Neutrophil (primary cell): Measurements from ENCODE around the gene S100A3.
"Not testable (repeated sequence)": the region's sequence is repeated elsewhere in the genome, so short reads cannot be mapped to it uniquely, and the experiment has no call there.

Experiments
- H3K27ac ChIP-seq: fragments of 200-600 bp; sonication (generic); 2 replicates; pipeline ENCODE4 v1.5.1; 2016; ENCODE audit warnings: mild to moderate bottlenecking, moderate library complexity
- H3K27me3 ChIP-seq: fragments of 200-600 bp; sonication (generic); 2 replicates; pipeline ENCODE4 v1.6.0; 2016; ENCODE audit warnings: mild to moderate bottlenecking
- H3K36me3 ChIP-seq: fragments of 200-600 bp; sonication (generic); 2 replicates; pipeline ENCODE4 v1.5.1; 2017
- H3K4me1 ChIP-seq, 2 experiments: fragments of 200-600 bp in 1 of 2; sonication (generic) in 1 of 2; 1 replicate in 1 of 2; 2 replicates in 1 of 2; pipeline versions ENCODE4 v1.5.1 to v1.6.1; 2013 to 2016; ENCODE audit warnings: low read depth in 1 of 2, low read length in 1 of 2, mild to moderate bottlenecking in 1 of 2, moderate library complexity in 1 of 2; ENCODE audit not compliant: control insufficient read depth in 1 of 2, insufficient read depth in 1 of 2
- H3K4me3 ChIP-seq, 2 experiments: fragments of 200-600 bp in 1 of 2; sonication (generic) in 1 of 2; 1 replicate in 1 of 2; 2 replicates in 1 of 2; pipeline ENCODE4 v1.5.1; 2013 to 2016; ENCODE audit warnings: low read depth in 1 of 2, low read length in 1 of 2, mild to moderate bottlenecking in 1 of 2, moderate library complexity in 1 of 2
- H3K9me3 ChIP-seq: fragments of 200-600 bp; sonication (generic); 2 replicates; pipeline ENCODE4 v1.5.1; 2016
- TF ChIP-seq, protein P1 (sequence below): fragments of 200-600 bp; sonication (generic); IDR thresholded peaks from 2 replicates; pipeline ENCODE4 v1.5.1; 2016; ENCODE audit warnings: antibody characterized with exemption

S100A3 gene

GRCh38 chr1:153587314-153587713 is 38.3 kb upstream of the S100A3 start:
- no peaks in the 10 kb centered on the region for H3K4me1 ChIP-seq
- TF ChIP-seq, protein P1, sequence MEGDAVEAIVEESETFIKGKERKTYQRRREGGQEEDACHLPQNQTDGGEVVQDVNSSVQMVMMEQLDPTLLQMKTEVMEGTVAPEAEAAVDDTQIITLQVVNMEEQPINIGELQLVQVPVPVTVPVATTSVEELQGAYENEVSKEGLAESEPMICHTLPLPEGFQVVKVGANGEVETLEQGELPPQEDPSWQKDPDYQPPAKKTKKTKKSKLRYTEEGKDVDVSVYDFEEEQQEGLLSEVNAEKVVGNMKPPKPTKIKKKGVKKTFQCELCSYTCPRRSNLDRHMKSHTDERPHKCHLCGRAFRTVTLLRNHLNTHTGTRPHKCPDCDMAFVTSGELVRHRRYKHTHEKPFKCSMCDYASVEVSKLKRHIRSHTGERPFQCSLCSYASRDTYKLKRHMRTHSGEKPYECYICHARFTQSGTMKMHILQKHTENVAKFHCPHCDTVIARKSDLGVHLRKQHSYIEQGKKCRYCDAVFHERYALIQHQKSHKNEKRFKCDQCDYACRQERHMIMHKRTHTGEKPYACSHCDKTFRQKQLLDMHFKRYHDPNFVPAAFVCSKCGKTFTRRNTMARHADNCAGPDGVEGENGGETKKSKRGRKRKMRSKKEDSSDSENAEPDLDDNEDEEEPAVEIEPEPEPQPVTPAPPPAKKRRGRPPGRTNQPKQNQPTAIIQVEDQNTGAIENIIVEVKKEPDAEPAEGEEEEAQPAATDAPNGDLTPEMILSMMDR, result no peak
- no peaks in the 10 kb centered on the region for H3K9me3 ChIP-seq
- no peaks in the 10 kb centered on the region for H3K36me3 ChIP-seq
- no peak overlapping the region for H3K27ac ChIP-seq
- peaks cover 14% of the 10 kb centered on the region for H3K27me3 ChIP-seq
- no peak overlapping the region for H3K4me3 ChIP-seq

GRCh38 chr1:153586347-153586746 is 37.3 kb upstream of the S100A3 start:
- Histone ChIP-seq H3K27ac (no peak overlapping the region), H3K27me3 (peaks cover 14% of the 10 kb centered on the region), H3K36me3 (no peaks in the 10 kb centered on the region), H3K9me3 (no peaks in the 10 kb centered on the region), H3K4me1 (no peaks in the 10 kb centered on the region), H3K4me3 (no peak overlapping the region)
- TF ChIP-seq, protein P1, result no peak

DNA sequence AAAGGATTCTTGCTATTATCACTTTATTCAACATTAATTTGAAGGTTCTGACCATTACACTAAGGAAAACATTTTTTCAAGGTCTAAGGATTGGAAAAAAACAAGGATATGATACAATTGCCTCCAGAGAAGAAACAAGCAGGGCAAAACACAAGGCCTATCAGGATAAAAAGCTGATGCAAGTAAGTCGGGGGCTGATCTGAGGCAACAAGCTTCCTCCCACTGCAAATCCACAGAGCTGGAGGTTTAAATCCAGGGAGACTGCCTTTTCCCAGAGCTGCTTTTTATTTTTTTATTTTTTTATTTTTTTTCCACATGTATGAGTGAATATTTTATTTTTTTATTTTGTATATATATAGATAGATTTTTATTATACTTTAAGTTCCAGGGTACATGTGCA is 35.9 kb upstream of the S100A3 start:
- TF ChIP-seq, protein P1, result no peak
- Histone ChIP-seq H3K27ac (no peak overlapping the region), H3K4me3 (no peak overlapping the region), H3K36me3 (no peaks in the 10 kb centered on the region), H3K9me3 (no peaks in the 10 kb centered on the region), H3K4me1 (no peaks in the 10 kb centered on the region), H3K27me3 (peaks cover 14% of the 10 kb centered on the region)

GRCh38 chr1:153583976-153584375 is 34.9 kb upstream of the S100A3 start:
- TF ChIP-seq, protein P1, result no peak
- H3K36me3 ChIP-seq, result no peaks in the 10 kb centered on the region
- peaks cover 20% of the 10 kb centered on the region for H3K27me3 ChIP-seq
- H3K4me3 ChIP-seq, result no peak overlapping the region
- no peaks in the 10 kb centered on the region for H3K9me3 ChIP-seq
- H3K27ac ChIP-seq, result no peak overlapping the region
- H3K4me1 ChIP-seq, result no peaks in the 10 kb centered on the region

GRCh38 chr1:153583514-153583913 is 34.5 kb upstream of the S100A3 start:
- H3K27me3 ChIP-seq, result peaks cover 24% of the 10 kb centered on the region
- H3K9me3 ChIP-seq, H3K4me3 ChIP-seq, H3K4me1 ChIP-seq, H3K36me3 ChIP-seq, H3K27ac ChIP-seq: not testable (repeated sequence)

DNA sequence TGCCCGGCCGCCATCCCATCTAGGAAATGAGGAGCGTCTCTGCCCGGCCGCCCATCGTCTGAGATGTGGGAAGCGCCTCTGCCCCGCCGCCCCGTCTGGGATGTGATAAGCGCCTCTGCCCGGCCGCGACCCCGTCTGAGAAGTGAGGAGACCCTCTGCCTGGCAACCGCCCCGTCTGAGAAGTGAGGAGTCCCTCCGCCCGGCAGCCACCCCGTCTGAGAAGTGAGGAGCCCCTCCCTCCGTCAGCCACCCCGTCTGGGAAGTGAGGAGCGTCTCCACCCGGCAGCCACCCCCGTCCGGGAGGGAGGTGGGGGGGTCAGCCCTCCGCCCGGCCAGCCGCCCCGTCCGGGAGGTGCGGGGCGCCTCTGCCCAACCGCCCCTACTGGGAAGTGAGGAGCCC is 33.8 kb upstream of the S100A3 start:
- H3K27ac ChIP-seq, H3K4me1 ChIP-seq, H3K36me3 ChIP-seq, H3K9me3 ChIP-seq, H3K4me3 ChIP-seq: not testable (repeated sequence)
- peaks cover 31% of the 10 kb centered on the region for H3K27me3 ChIP-seq

DNA sequence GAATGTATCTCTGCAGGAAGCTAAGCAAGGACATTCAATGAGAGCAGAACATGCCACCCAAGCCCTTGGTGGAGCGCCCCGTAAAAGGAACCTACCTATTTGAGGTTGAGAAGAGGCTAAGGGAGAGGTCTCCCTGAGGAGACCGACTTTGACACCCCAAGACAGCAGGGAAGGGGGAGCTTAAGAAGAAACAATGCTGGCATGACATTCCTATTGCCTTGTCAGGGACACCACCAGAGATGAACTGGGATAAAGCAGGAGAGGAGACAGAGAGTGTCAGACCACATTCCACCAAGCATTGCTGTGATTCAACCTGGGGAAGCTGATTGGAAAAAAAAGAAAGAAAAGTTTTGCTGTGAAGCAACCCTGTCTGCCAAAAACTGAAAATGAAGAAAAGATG is 29.9 kb upstream of the S100A3 start:
- Histone ChIP-seq H3K4me1 (peaks cover 7 to 9% of the 10 kb centered on the region in 2 experiments), H3K27me3 (peaks cover 23% of the 10 kb centered on the region), H3K4me3 (no peak overlapping the region), H3K9me3 (no peaks in the 10 kb centered on the region), H3K27ac (no peak overlapping the region), H3K36me3 (no peaks in the 10 kb centered on the region)
- TF ChIP-seq, protein P1, result no peak
